Activated CD4-positive, alpha-beta T cell treated with anti-CD3 and anti-CD28 coated beads for 36 hours (primary cell): ENCODE results near the gene TSHZ3. TPM values are rescaled to one million over a fixed set of nuclear protein-coding genes. Genes with fewer than 3 reads are reported as not detected.

ENCODE experiments used
- ATAC-seq: fragments of 200-7000 bp; cut with Tn5 transposase; one replicate; pipeline ENCODE4 v1.10.0; 2021; ENCODE audit warnings: mild to moderate bottlenecking, moderate library complexity
- CTCF ChIA-PET: fragments of 350-600 bp; sonication (Branson Sonifier 250); formaldehyde crosslinking; loops from one replicate; lab custom pipeline; 2021; ENCODE audit warnings: antibody characterized with exemption; lab: Charles Lee
- POLR2A ChIA-PET: fragments of 350-600 bp; sonication (Branson Sonifier 250); formaldehyde crosslinking; loops from one replicate; lab custom pipeline; 2021; ENCODE audit warnings: antibody characterized with exemption, inconsistent platforms; lab: Charles Lee
- DNase-seq: peaks from one replicate; pipeline ENCODE4 v3.0.0-alpha.2; 2020
- H3K27ac Mint-ChIP-seq: one replicate; pipeline ENCODE4 v1.8.0; 2021; ENCODE audit warnings: mixed read lengths
- H3K27me3 Mint-ChIP-seq: one replicate; pipeline ENCODE4 v1.8.0; 2021; ENCODE audit warnings: mixed read lengths
- H3K36me3 Mint-ChIP-seq: one replicate; pipeline ENCODE4 v1.8.0; 2021; ENCODE audit warnings: low read depth, mixed read lengths
- H3K4me1 Mint-ChIP-seq: one replicate; pipeline ENCODE4 v1.8.0; 2021; ENCODE audit warnings: mixed read lengths
- H3K4me3 Mint-ChIP-seq: one replicate; pipeline ENCODE4 v1.8.0; 2021; ENCODE audit warnings: mild to moderate bottlenecking, moderate library complexity, mixed read lengths
- H3K9me3 Mint-ChIP-seq: one replicate; pipeline ENCODE4 v1.8.0; 2021; ENCODE audit warnings: low read depth, mixed read lengths
- intact Hi-C, 2 experiments: fragments of 100-400 bp; cut with DNase I in 1 of 2; cut with micrococcal nuclease in 1 of 2; formaldehyde crosslinking; loops; one replicate each; pipeline versions ENCODE4 v1.14.2 to v1.15.1; 2022 to 2024; cut with DNase I, micrococcal nuclease
- total RNA-seq, 2 experiments: library from RNA; stranded (reverse); gene quantifications; one replicate each; pipeline ENCODE4 v1.2.3, GENCODE V29; 2021

TSHZ3 gene
- total RNA-seq, 2 experiments from 2014 or later, result 0.85 to 1.6 TPM

GRCh38 chr19:31353833-31354232 lies 4.6 kb upstream of the TSHZ3 start:
- POLR2A ChIA-PET, result no interaction called here
- no peaks in the 10 kb centered on the region for H3K9me3 Mint-ChIP-seq
- peaks cover 43% of the 10 kb centered on the region for H3K4me1 Mint-ChIP-seq
- H3K27me3 Mint-ChIP-seq, result peaks cover 64% of the 10 kb centered on the region
- CTCF ChIA-PET, result interaction anchor here (0.6 to 3.5 kb wide), 4 partner anchors 16 to 299 kb away, joined by 3 to 14 read pairs (median 4); no protein-coding TSS in a partner anchor
- H3K27ac Mint-ChIP-seq, result no peak overlapping the region
- no peaks in the 10 kb centered on the region for H3K36me3 Mint-ChIP-seq
- ATAC-seq, result no peak
- peak; percentile 38 for DNase-seq
- intact Hi-C loops, result loop anchor here (2.0 to 10.0 kb wide), 4 partner anchors 139 to 1827 kb away; partner anchors contain the start of gene VSTM2B (in 1 of the 2)
- no peak overlapping the region for H3K4me3 Mint-ChIP-seq

DNA sequence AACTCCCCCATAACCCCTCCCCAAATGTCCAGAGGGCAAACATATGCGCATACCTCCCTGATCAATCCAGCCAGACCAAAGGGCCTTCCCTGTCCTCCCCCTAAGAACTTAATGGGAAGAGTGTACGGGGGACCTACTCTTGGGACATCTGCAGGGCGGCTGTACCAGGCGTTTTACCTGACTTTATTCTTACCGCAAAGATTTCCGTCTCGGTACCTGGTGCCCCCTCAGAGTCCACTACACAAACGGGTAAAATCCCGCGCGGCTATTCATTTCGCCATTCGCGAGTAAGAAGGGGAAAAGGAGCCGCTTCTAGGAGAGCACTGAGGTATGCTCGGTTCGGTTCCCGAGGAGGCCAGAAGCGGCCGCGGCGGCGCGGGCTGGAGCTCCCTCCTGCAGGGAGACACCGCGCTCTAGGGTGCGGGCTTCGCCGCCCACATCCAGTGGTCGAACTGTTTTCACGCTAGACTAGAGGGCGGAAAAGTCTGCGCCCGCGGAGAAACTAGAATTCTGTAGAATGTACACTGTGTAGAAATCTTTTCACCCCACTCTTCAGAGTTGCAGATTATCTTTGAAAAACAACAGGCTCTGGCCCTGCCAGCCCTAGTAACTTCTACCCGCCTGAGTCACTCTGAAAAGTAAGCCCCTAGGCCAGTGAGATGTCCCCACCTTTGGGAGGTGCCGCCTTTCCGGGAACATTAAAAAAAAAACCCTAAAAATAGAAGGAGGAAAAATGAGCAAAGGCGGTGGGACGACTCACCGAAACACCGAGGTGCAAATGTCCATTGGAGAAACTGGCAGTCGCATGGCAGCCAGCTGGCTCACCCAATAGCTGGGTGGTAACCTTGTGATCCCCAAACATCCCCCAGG lies 3.8 kb upstream of the TSHZ3 start:
- peaks cover 47% of the 10 kb centered on the region for H3K4me1 Mint-ChIP-seq
- H3K27me3 Mint-ChIP-seq, result peaks cover 60% of the 10 kb centered on the region
- no peak overlapping the region for H3K27ac Mint-ChIP-seq
- H3K36me3 Mint-ChIP-seq, result no peaks in the 10 kb centered on the region
- no peak overlapping the region for H3K4me3 Mint-ChIP-seq
- H3K9me3 Mint-ChIP-seq, result no peaks in the 10 kb centered on the region
- no peak for ATAC-seq
- DNase-seq, result peak; percentile 22
- ChIA-PET POLR2A (no interaction called here), CTCF (interaction anchor here (1.2 to 3.5 kb wide), 2 partner anchors 278 to 299 kb away, joined by 3 to 14 read pairs; no protein-coding TSS in a partner anchor)
- intact Hi-C loops, result loop anchor here (2.0 to 10.0 kb wide), 4 partner anchors 138 to 1826 kb away; partner anchors contain the start of gene VSTM2B (in 1 of the 2)

DNA sequence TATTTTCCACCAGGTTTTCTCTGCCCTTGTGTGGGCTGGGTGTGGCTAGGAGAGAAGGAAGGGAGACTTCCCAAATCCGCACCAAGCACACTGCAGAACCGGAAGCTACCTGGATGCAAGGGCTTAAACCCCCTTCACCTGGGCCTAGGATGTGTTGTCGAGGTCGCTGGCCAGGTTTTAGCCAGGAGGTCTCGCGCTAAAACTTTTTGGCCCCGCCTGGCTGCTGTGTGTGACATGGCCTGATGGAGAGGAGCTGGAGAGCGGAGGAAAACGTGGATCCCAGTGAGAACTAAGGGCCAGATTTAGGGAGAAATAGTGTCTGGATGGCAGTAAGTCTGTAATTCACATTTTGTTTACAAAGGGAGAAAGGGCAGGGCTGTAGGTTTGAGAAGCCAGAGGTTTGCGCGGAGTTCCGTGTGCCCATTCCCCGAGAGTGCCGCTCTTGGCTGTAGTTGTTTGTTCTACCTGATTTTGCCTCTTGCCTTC lies 3.1 kb upstream of the TSHZ3 start:
- Mint-ChIP-seq H3K9me3 (no peaks in the 10 kb centered on the region), H3K27ac (no peak overlapping the region), H3K4me3 (no peak overlapping the region), H3K27me3 (peaks cover 63% of the 10 kb centered on the region), H3K36me3 (no peaks in the 10 kb centered on the region), H3K4me1 (peaks cover 49% of the 10 kb centered on the region)
- ATAC-seq (no peak), DNase-seq (no peak)
- intact Hi-C loops, result loop anchor here (2.0 to 10.0 kb wide), 4 partner anchors 138 to 1825 kb away; partner anchors contain the start of gene VSTM2B (in 1 of the 2)
- POLR2A ChIA-PET, result no interaction called here
- CTCF ChIA-PET, result no interaction called here

DNA sequence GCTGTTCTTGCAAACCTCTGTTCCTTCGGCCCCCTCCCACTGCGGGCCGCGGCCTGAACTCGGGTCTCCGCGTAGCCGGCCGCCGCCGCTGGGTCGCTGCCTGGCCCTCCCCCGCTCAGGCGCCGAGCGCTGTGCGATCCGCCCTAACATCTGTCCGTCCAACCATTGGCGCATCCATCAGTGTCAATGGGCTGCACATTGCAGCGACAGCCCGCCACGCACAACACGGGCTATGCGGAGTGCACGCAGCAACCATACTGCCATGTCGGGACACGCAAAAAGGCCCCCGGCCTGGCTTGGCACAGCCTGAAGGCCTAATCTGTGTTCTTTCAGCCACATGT lies 2.6 kb upstream of the TSHZ3 start:
- ATAC-seq, result no peak
- CTCF ChIA-PET, result no interaction called here
- H3K4me1 Mint-ChIP-seq, result peaks cover 47% of the 10 kb centered on the region
- peak overlapping the region; percentile 51 for H3K4me3 Mint-ChIP-seq
- H3K27me3 Mint-ChIP-seq, result peaks cover 65% of the 10 kb centered on the region
- POLR2A ChIA-PET, result no interaction called here
- no peaks in the 10 kb centered on the region for H3K9me3 Mint-ChIP-seq
- no peak overlapping the region for H3K27ac Mint-ChIP-seq
- DNase-seq, result peak; percentile 26
- intact Hi-C loops, result loop anchor here (2.0 to 10.0 kb wide), 4 partner anchors 137 to 1825 kb away; partner anchors contain the start of gene VSTM2B (in 1 of the 2)
- H3K36me3 Mint-ChIP-seq, result no peaks in the 10 kb centered on the region

- ATAC-seq, result no peak
- H3K27ac Mint-ChIP-seq, result no peak overlapping the region
- intact Hi-C loops, result loop anchor here (5.0 to 10.0 kb wide), 3 partner anchors 666 to 1824 kb away; partner anchors contain the start of gene VSTM2B (in 1 of the 2)
- ChIA-PET CTCF (no interaction called here), POLR2A (no interaction called here)
- H3K27me3 Mint-ChIP-seq, result peaks cover 65% of the 10 kb centered on the region
- DNase-seq, result peak; percentile 38
- no peaks in the 10 kb centered on the region for H3K36me3 Mint-ChIP-seq
- H3K4me1 Mint-ChIP-seq, result peaks cover 41% of the 10 kb centered on the region
- peak overlapping the region; percentile 80 for H3K4me3 Mint-ChIP-seq
- no peaks in the 10 kb centered on the region for H3K9me3 Mint-ChIP-seq
These were observed 2.0 kb upstream of the TSHZ3 start for GRCh38 chr19:31351056-31351854.

GRCh38 chr19:31350693-31351055 lies 1.4 kb upstream of the TSHZ3 start:
- intact Hi-C loops, result loop anchor here (1.0 to 10.0 kb wide), 4 partner anchors 136 to 1823 kb away; partner anchors contain the start of gene VSTM2B (in 1 of the 2)
- CTCF ChIA-PET, result interaction anchor here (0.6 kb wide), 1 partner anchor 22 kb away, joined by 3 read pairs; no protein-coding TSS in a partner anchor
- H3K36me3 Mint-ChIP-seq, result no peaks in the 10 kb centered on the region
- no peak overlapping the region for H3K27ac Mint-ChIP-seq
- peaks cover 39% of the 10 kb centered on the region for H3K4me1 Mint-ChIP-seq
- ATAC-seq, result peak; percentile 23
- H3K27me3 Mint-ChIP-seq, result peaks cover 63% of the 10 kb centered on the region
- peak; percentile 58 for DNase-seq
- peak overlapping the region; percentile 80 for H3K4me3 Mint-ChIP-seq
- POLR2A ChIA-PET, result no interaction called here
- no peaks in the 10 kb centered on the region for H3K9me3 Mint-ChIP-seq

GRCh38 chr19:31350033-31350692 lies 927 bp upstream of the TSHZ3 start:
- H3K9me3 Mint-ChIP-seq, result no peaks in the 10 kb centered on the region
- no peak overlapping the region for H3K27ac Mint-ChIP-seq
- peaks cover 59% of the 10 kb centered on the region for H3K27me3 Mint-ChIP-seq
- H3K4me1 Mint-ChIP-seq, result peaks cover 35% of the 10 kb centered on the region
- DNase-seq (peak; percentile 18), ATAC-seq (no peak)
- ChIA-PET POLR2A (no interaction called here), CTCF (interaction anchor here (0.6 kb wide), 2 partner anchors 21 to 331 kb away, joined by 3 read pairs; no protein-coding TSS in a partner anchor)
- H3K4me3 Mint-ChIP-seq, result peak overlapping the region; percentile 36
- intact Hi-C loops, result loop anchor here (1.0 to 10.0 kb wide), 4 partner anchors 136 to 1823 kb away; partner anchors contain the start of gene VSTM2B (in 1 of the 2)
- no peaks in the 10 kb centered on the region for H3K36me3 Mint-ChIP-seq

- no peak overlapping the region for H3K27ac Mint-ChIP-seq
- no peaks in the 10 kb centered on the region for H3K36me3 Mint-ChIP-seq
- H3K9me3 Mint-ChIP-seq, result no peaks in the 10 kb centered on the region
- CTCF ChIA-PET, result interaction anchor here (0.7 kb wide), 1 partner anchor 1518 kb away, joined by 3 read pairs; no protein-coding TSS in a partner anchor
- DNase-seq (no peak), ATAC-seq (peak; percentile 24)
- H3K4me3 Mint-ChIP-seq, result peak overlapping the region; percentile 70
- H3K4me1 Mint-ChIP-seq, result peaks cover 25% of the 10 kb centered on the region
- intact Hi-C loops, result loop anchor here in 1 of 2 experiments (1.0 kb wide), 1 partner anchor 8 kb away; no protein-coding TSS in a partner anchor
- H3K27me3 Mint-ChIP-seq, result peaks cover 43% of the 10 kb centered on the region
- POLR2A ChIA-PET, result no interaction called here
These were observed 616 bp downstream of the TSHZ3 start for GRCh38 chr19:31348481-31349159.

DNA sequence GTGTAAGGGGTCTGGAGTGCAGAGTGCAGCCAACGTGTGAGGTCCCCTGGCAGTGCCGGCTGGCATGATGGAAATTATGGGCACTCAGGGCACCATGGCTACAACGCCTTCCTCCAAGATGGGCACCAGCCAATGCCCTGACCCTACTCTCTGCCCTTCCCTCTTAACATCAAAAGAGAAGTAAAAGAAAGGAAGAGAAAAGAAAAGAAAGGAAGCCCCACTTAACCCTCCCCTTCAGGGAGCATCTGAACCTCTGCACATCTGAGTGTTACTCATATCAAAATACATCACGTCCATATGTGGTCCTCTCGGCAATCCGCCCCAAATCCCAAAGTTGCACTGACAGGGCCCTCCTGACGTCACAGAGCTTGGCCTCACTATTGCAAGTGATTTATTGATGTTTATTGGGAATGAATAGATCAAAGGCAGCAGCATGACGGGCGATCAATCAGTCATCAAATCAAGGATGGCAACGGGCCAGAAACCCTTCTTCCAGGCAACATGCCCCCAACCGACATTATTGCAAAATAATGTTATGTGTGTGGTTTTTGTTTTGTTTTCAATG lies 1.3 kb downstream of the TSHZ3 start:
- Mint-ChIP-seq H3K27ac (no peak overlapping the region), H3K27me3 (peaks cover 37% of the 10 kb centered on the region), H3K4me3 (peak overlapping the region; percentile 70), H3K36me3 (no peaks in the 10 kb centered on the region), H3K9me3 (no peaks in the 10 kb centered on the region), H3K4me1 (peaks cover 19% of the 10 kb centered on the region)
- intact Hi-C loops, result no loop called here
- ChIA-PET CTCF (interaction anchor here (0.7 kb wide), 1 partner anchor 1517 kb away, joined by 3 read pairs; no protein-coding TSS in a partner anchor), POLR2A (no interaction called here)
- ATAC-seq (no peak), DNase-seq (no peak)

- Mint-ChIP-seq H3K27me3 (peaks cover 34% of the 10 kb centered on the region), H3K36me3 (no peaks in the 10 kb centered on the region), H3K4me3 (peak overlapping the region; percentile 70), H3K9me3 (no peaks in the 10 kb centered on the region), H3K4me1 (peaks cover 14% of the 10 kb centered on the region), H3K27ac (no peak overlapping the region)
- ChIA-PET POLR2A (no interaction called here), CTCF (interaction anchor here (0.9 to 1.1 kb wide), 2 partner anchors 9 to 13 kb away, joined by 3 to 4 read pairs; no protein-coding TSS in a partner anchor)
- no peak for ATAC-seq
- intact Hi-C loops, result no loop called here
- DNase-seq, result no peak
These were observed 1.9 kb downstream of the TSHZ3 start for GRCh38 chr19:31347354-31347753.
